Measurements from ENCODE around the gene RYR1. TPM values are rescaled to one million over a fixed set of nuclear protein-coding genes. Genes with fewer than 3 reads are reported as not detected.

The RYR1 gene
- polyA plus RNA-seq, 3 donors: 0.76 to 2.1 (median 2.1) TPM

DNA sequence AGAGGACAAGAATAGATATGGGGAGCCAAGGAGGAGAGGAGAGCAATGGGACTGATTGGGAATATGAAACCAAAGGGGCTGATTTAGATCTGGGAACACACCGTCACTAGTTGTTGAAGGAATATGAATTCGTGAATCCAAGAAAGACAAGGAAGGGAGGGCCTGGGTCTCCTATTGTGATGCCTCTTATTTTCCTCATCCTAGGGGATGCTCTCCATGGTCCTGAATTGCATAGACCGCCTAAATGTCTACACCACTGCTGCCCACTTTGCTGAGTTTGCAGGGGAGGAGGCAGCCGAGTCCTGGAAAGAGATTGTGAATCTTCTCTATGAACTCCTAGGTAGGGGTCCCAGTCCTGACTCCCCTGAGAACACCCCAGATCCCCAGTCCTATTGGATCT is 21.5 kb downstream of the RYR1 start:
- Mint-ChIP-seq H3K4me3 (no peak overlapping the region), H3K27ac (no peak overlapping the region), H3K4me1 (no peaks in the 10 kb centered on the region), H3K36me3 (no peaks in the 10 kb centered on the region), H3K27me3 (ENCODE audit: low read depth in 3 of 3) (peaks cover 0 to 10% (median 1%) of the 10 kb centered on the region in 3 donors), H3K9me3 (peaks cover 0 to 6% (median 1%) of the 10 kb centered on the region in 7 donors)
- Histone ChIP-seq H3K4me1 (ENCODE audit: control insufficient read depth in 1 of 2, insufficient read depth in 2 of 2, low read length in 2 of 2) (no peaks in the 10 kb centered on the region), H4K20me1 (ENCODE audit: insufficient read depth, low read length) (no peaks in the 10 kb centered on the region), H3K9me3 (replicated peaks in 1 of 2; ENCODE audit: control insufficient read depth in 1 of 2, insufficient read depth in 1 of 2, low read length in 2 of 2) (no peaks in the 10 kb centered on the region), H3K36me3 (replicated peaks in 1 of 2; ENCODE audit: control insufficient read depth in 1 of 2, insufficient read depth in 2 of 2, low read length in 2 of 2) (no peaks in the 10 kb centered on the region), H3K79me2 (ENCODE audit: insufficient read depth, low read length) (no peaks in the 10 kb centered on the region), H3K4me3 (replicated peaks in 1 of 3; ENCODE audit: low read depth in 2 of 3, low read length in 3 of 3) (no peak overlapping the region), H3K4me2 (replicated peaks; ENCODE audit: extremely low read depth, low read length, poor library complexity, severe bottlenecking) (no peak overlapping the region), H3K27ac (ENCODE audit: low read depth in 1 of 2, low read length in 2 of 2) (no peak overlapping the region), H2AFZ (ENCODE audit: insufficient read depth, low read depth, low read length, poor library complexity, severe bottlenecking) (no peak overlapping the region), H3K27me3 (ENCODE audit: control insufficient read depth in 2 of 2, insufficient read depth in 2 of 2, low read length in 2 of 2) (no peaks in the 10 kb centered on the region), H3K9ac (ENCODE audit: insufficient read depth, low read length, poor library complexity, severe bottlenecking) (no peak overlapping the region)
- no peak for DNase-seq
- TF ChIP-seq, protein P1, sequence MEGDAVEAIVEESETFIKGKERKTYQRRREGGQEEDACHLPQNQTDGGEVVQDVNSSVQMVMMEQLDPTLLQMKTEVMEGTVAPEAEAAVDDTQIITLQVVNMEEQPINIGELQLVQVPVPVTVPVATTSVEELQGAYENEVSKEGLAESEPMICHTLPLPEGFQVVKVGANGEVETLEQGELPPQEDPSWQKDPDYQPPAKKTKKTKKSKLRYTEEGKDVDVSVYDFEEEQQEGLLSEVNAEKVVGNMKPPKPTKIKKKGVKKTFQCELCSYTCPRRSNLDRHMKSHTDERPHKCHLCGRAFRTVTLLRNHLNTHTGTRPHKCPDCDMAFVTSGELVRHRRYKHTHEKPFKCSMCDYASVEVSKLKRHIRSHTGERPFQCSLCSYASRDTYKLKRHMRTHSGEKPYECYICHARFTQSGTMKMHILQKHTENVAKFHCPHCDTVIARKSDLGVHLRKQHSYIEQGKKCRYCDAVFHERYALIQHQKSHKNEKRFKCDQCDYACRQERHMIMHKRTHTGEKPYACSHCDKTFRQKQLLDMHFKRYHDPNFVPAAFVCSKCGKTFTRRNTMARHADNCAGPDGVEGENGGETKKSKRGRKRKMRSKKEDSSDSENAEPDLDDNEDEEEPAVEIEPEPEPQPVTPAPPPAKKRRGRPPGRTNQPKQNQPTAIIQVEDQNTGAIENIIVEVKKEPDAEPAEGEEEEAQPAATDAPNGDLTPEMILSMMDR (IDR thresholded peaks at IDR 0.05): no peak
- WGBS (ENCODE audit: insufficient coverage): 90% methylated on average over 2 of the region's 4 CpGs
- intact Hi-C loops (cut with micrococcal nuclease): no loop called here

DNA sequence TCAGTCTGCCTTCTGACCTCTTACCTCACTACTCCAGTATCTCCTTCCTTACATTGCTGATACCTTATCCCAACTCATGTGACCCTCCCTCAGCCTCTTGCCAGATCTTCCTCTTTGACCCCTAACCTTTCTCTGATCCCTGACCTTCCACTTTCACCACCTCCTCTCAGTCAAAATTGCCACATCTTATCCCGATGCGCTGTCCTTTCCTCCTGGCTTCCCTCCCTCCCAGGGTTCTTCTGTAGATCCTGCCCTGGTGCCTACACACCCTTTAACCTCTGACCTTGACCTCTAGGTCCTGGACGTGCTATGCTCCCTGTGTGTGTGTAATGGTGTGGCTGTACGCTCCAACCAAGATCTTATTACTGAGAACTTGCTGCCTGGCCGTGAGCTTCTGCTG is 23.7 kb downstream of the RYR1 start:
- no peak overlapping the region for H3K27ac ChIP-seq (ENCODE audit: low read depth in 1 of 2, low read length in 2 of 2)
- H3K36me3 ChIP-seq (replicated peaks in 1 of 2; ENCODE audit: control insufficient read depth in 1 of 2, insufficient read depth in 2 of 2, low read length in 2 of 2): no peaks in the 10 kb centered on the region
- H3K9me3 ChIP-seq (replicated peaks in 1 of 2; ENCODE audit: control insufficient read depth in 1 of 2, insufficient read depth in 1 of 2, low read length in 2 of 2): no peaks in the 10 kb centered on the region
- no peaks in the 10 kb centered on the region for H3K27me3 ChIP-seq (ENCODE audit: control insufficient read depth in 2 of 2, insufficient read depth in 2 of 2, low read length in 2 of 2)
- intact Hi-C loops (cut with micrococcal nuclease): no loop called here
- Mint-ChIP-seq H3K4me1 (no peaks in the 10 kb centered on the region), H3K9me3 (peaks cover 0 to 6% (median 1%) of the 10 kb centered on the region in 7 donors), H3K27ac (no peak overlapping the region), H3K27me3 (ENCODE audit: low read depth in 3 of 3) (peaks cover 1 to 12% (median 2%) of the 10 kb centered on the region in 3 donors), H3K4me3 (no peak overlapping the region), H3K36me3 (no peaks in the 10 kb centered on the region)
- TF ChIP-seq, protein P1 (IDR thresholded peaks at IDR 0.05): no peak
- no peaks in the 10 kb centered on the region for H3K79me2 ChIP-seq (ENCODE audit: insufficient read depth, low read length)
- no peak overlapping the region for H2AFZ ChIP-seq (ENCODE audit: insufficient read depth, low read depth, low read length, poor library complexity, severe bottlenecking)
- H3K4me3 ChIP-seq (replicated peaks in 1 of 3; ENCODE audit: low read depth in 2 of 3, low read length in 3 of 3): no peak overlapping the region
- no peaks in the 10 kb centered on the region for H4K20me1 ChIP-seq (ENCODE audit: insufficient read depth, low read length)
- no peak for DNase-seq
- H3K4me1 ChIP-seq (ENCODE audit: control insufficient read depth in 1 of 2, insufficient read depth in 2 of 2, low read length in 2 of 2): no peaks in the 10 kb centered on the region
- WGBS (ENCODE audit: insufficient coverage): 83% methylated on average over 3 of the region's 5 CpGs
- no peak overlapping the region for H3K9ac ChIP-seq (ENCODE audit: insufficient read depth, low read length, poor library complexity, severe bottlenecking)
- H3K4me2 ChIP-seq (replicated peaks; ENCODE audit: extremely low read depth, low read length, poor library complexity, severe bottlenecking): no peak overlapping the region
